Neural cell (in vitro differentiated cells): ENCODE measurements around the gene GNL1. TPM values are rescaled to one million over a fixed set of nuclear protein-coding genes. Genes with fewer than 3 reads are reported as not detected.

Experiments
- H2AFZ ChIP-seq: fragments of 200-600, 300-800 bp; sonication (generic), shearing (Covaris generic); 2 replicates; pipeline ENCODE4 v1.6.0; 2014; ENCODE audit warnings: low read depth, mild to moderate bottlenecking, antibody characterized with exemption, low read length, moderate library complexity
- H3F3A ChIP-seq: fragments of 200-600 bp; shearing (Covaris generic); 2 replicates; pipeline ENCODE4 v1.6.1; 2016; ENCODE audit warnings: mild to moderate bottlenecking, moderate library complexity, mixed read lengths, antibody characterized with exemption, low read length; ENCODE audit not compliant: insufficient read depth, poor library complexity, severe bottlenecking
- H3K27ac ChIP-seq: fragments of 200-600, 300-800 bp; sonication (generic), shearing (Covaris generic); 2 replicates; pipeline ENCODE4 v1.5.1; 2014; ENCODE audit warnings: mild to moderate bottlenecking, low read length, moderate library complexity
- H3K27me3 ChIP-seq: fragments of 300-800, 200-600 bp; sonication (generic), shearing (Covaris generic); 2 replicates; pipeline ENCODE4 v1.6.0; 2014; ENCODE audit warnings: mild to moderate bottlenecking, low read depth, low read length, moderate library complexity; ENCODE audit not compliant: insufficient read depth
- H3K36me3 ChIP-seq: fragments of 300-800, 200-600 bp; sonication (generic), shearing (Covaris generic); 2 replicates; pipeline ENCODE4 v1.5.1; 2014; ENCODE audit warnings: mild to moderate bottlenecking, antibody characterized with exemption, low read length, moderate library complexity; ENCODE audit not compliant: insufficient read depth
- H3K4me2 ChIP-seq: fragments of 300-800, 200-600 bp; sonication (generic), shearing (Covaris generic); 2 replicates; pipeline ENCODE4 v1.6.0; 2014; ENCODE audit warnings: mild to moderate bottlenecking, low read length
- H3K4me3 ChIP-seq: fragments of 300-800, 200-600 bp; sonication (generic), shearing (Covaris generic); 2 replicates; pipeline ENCODE4 v1.5.1; 2014; ENCODE audit warnings: mild to moderate bottlenecking, low read length, moderate library complexity
- H3K79me2 ChIP-seq: fragments of 200-600 bp; shearing (Covaris generic); replicated peaks from 2 replicates; pipeline ENCODE4 v1.6.0; 2014; ENCODE audit warnings: mild to moderate bottlenecking, low read length, moderate library complexity; ENCODE audit not compliant: insufficient read depth
- H3K9ac ChIP-seq: fragments of 300-800, 200-600 bp; sonication (generic), shearing (Covaris generic); 2 replicates; pipeline ENCODE4 v1.6.1; 2016; ENCODE audit warnings: mild to moderate bottlenecking, low read length, mixed read lengths
- H3K9me2 ChIP-seq: fragments of 200-600 bp; shearing (Covaris generic); 2 replicates; pipeline ENCODE4 v1.6.1; 2016; ENCODE audit warnings: mild to moderate bottlenecking, low read length, mixed read lengths; ENCODE audit not compliant: insufficient read depth
- H3K9me3 ChIP-seq: fragments of 200-600, 300-800 bp; sonication (generic), shearing (Covaris generic); 2 replicates; pipeline ENCODE4 v1.6.1; 2016; ENCODE audit warnings: mild to moderate bottlenecking, mixed run types, low read length, moderate library complexity, mixed read lengths
- H4K20me1 ChIP-seq: fragments of 200-600 bp; shearing (Covaris generic); 2 replicates; pipeline ENCODE4 v1.6.1; 2016; ENCODE audit warnings: mild to moderate bottlenecking, mixed run types; ENCODE audit not compliant: insufficient read depth
- EP300 ChIP-seq: fragments of 450-650 bp; conservative IDR thresholded peaks from 2 replicates; pipeline ENCODE4 v1.6.1; 2014; ENCODE audit warnings: antibody characterized with exemption, mild to moderate bottlenecking, moderate library complexity; ENCODE audit not compliant: poor library complexity, severe bottlenecking
- EZH2 ChIP-seq: fragments of 200-600, 300-800 bp; shearing (Covaris generic), sonication (generic); IDR thresholded peaks from 2 replicates; pipeline ENCODE4 v1.6.1; 2014; ENCODE audit warnings: antibody characterized with exemption, low read length, borderline replicate concordance, mild to moderate bottlenecking; ENCODE audit not compliant: insufficient read depth, poor library complexity, severe bottlenecking
- MXI1 ChIP-seq: fragments of 450-650 bp; conservative IDR thresholded peaks from 2 replicates; pipeline ENCODE4 v1.6.1; 2014; ENCODE audit warnings: antibody characterized with exemption, mild to moderate bottlenecking; ENCODE audit not compliant: poor library complexity, severe bottlenecking
- POLR2AphosphoS5 ChIP-seq: IDR thresholded peaks from 2 replicates; pipeline ENCODE4 v1.6.1; 2012
- RAD21 ChIP-seq: fragments of 450-650 bp; conservative IDR thresholded peaks from 2 replicates; pipeline ENCODE4 v1.6.1; 2014; ENCODE audit warnings: antibody characterized with exemption, mild to moderate bottlenecking, moderate library complexity
- SMC3 ChIP-seq: fragments of 450-650 bp; conservative IDR thresholded peaks from 2 replicates; pipeline ENCODE4 v1.6.1; 2014; ENCODE audit warnings: antibody characterized with exemption, mild to moderate bottlenecking, moderate library complexity; ENCODE audit not compliant: poor library complexity
- TAF1 ChIP-seq: IDR thresholded peaks from 2 replicates; pipeline ENCODE4 v1.6.1; 2012; ENCODE audit warnings: low read depth
- polyA plus RNA-seq: library from polyadenylated mRNA; depleted of rRNA; stranded (reverse); fragments of >200 nt; gene quantifications from 2 replicates; pipeline ENCODE4 v1.2.3, GENCODE V29; 2014
- TF ChIP-seq, protein P1 (sequence below): IDR thresholded peaks from 2 replicates; pipeline ENCODE4 v1.6.1; 2012; ENCODE audit warnings: borderline replicate concordance
- TF ChIP-seq, protein P2 (sequence below): fragments of 450-650 bp; IDR thresholded peaks from 2 replicates; pipeline ENCODE4 v1.5.1; 2014; ENCODE audit warnings: antibody characterized with exemption, mild to moderate bottlenecking, moderate library complexity; ENCODE audit not compliant: poor library complexity, severe bottlenecking

The GNL1 gene
- polyA plus RNA-seq, 1 donor from 2014 or later = 38.9 TPM

DNA sequence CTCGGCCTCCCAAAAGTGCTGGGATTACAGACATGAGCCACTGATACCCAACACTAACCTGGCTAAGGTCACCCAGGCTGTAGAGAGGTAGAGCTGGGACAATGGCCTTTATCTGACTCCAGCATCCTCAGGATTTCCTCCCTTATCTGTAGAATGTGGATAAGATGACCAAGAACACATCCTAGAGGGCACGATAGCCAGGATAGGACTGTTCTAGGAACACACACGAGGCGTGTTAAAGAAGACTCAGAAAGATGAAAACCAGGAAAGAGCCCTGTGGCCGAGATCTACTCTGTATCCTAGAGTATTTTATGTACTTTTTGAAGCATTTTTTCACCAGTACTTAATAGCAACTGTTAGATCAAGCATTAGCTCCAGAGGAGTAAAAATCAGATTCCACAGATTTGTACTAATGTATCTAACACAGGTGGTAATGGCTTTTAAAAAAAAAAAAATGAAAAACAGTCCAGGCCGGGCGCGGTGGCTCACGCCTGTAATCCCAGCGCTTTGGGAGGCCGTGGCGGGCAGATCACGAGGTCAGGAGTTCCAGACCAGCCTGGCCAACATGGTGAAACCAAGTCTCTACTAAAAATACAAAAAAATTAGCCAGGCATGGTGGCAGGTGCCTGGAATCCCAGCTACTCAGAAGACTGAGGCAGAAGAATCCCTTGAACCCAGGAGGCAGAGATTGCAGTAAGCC is 43.5 kb upstream of the GNL1 start:
- Histone ChIP-seq H3K79me2 (no peaks in the 10 kb centered on the region), H3K9me3 (no peaks in the 10 kb centered on the region), H3K4me3 (no peak overlapping the region), H3K36me3 (peaks cover 9% of the 10 kb centered on the region), H3K27me3 (no peaks in the 10 kb centered on the region), H3K4me2 (no peak overlapping the region), H3F3A (no peaks in the 10 kb centered on the region), H3K9ac (no peak overlapping the region), H4K20me1 (peaks cover 4% of the 10 kb centered on the region), H2AFZ (no peak overlapping the region), H3K9me2 (no peaks in the 10 kb centered on the region), H3K27ac (no peak overlapping the region)
- no peak for TF ChIP-seq RAD21
- TF ChIP-seq EP300 = no peak
- TF ChIP-seq EZH2 = no peak
- TF ChIP-seq SMC3 = no peak
- TF ChIP-seq TAF1 = no peak
- TF ChIP-seq, protein P1, sequence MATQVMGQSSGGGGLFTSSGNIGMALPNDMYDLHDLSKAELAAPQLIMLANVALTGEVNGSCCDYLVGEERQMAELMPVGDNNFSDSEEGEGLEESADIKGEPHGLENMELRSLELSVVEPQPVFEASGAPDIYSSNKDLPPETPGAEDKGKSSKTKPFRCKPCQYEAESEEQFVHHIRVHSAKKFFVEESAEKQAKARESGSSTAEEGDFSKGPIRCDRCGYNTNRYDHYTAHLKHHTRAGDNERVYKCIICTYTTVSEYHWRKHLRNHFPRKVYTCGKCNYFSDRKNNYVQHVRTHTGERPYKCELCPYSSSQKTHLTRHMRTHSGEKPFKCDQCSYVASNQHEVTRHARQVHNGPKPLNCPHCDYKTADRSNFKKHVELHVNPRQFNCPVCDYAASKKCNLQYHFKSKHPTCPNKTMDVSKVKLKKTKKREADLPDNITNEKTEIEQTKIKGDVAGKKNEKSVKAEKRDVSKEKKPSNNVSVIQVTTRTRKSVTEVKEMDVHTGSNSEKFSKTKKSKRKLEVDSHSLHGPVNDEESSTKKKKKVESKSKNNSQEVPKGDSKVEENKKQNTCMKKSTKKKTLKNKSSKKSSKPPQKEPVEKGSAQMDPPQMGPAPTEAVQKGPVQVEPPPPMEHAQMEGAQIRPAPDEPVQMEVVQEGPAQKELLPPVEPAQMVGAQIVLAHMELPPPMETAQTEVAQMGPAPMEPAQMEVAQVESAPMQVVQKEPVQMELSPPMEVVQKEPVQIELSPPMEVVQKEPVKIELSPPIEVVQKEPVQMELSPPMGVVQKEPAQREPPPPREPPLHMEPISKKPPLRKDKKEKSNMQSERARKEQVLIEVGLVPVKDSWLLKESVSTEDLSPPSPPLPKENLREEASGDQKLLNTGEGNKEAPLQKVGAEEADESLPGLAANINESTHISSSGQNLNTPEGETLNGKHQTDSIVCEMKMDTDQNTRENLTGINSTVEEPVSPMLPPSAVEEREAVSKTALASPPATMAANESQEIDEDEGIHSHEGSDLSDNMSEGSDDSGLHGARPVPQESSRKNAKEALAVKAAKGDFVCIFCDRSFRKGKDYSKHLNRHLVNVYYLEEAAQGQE = no peak
- no peak for TF ChIP-seq POLR2AphosphoS5
- TF ChIP-seq, protein P2, sequence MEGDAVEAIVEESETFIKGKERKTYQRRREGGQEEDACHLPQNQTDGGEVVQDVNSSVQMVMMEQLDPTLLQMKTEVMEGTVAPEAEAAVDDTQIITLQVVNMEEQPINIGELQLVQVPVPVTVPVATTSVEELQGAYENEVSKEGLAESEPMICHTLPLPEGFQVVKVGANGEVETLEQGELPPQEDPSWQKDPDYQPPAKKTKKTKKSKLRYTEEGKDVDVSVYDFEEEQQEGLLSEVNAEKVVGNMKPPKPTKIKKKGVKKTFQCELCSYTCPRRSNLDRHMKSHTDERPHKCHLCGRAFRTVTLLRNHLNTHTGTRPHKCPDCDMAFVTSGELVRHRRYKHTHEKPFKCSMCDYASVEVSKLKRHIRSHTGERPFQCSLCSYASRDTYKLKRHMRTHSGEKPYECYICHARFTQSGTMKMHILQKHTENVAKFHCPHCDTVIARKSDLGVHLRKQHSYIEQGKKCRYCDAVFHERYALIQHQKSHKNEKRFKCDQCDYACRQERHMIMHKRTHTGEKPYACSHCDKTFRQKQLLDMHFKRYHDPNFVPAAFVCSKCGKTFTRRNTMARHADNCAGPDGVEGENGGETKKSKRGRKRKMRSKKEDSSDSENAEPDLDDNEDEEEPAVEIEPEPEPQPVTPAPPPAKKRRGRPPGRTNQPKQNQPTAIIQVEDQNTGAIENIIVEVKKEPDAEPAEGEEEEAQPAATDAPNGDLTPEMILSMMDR = no peak
- no peak for TF ChIP-seq MXI1

DNA sequence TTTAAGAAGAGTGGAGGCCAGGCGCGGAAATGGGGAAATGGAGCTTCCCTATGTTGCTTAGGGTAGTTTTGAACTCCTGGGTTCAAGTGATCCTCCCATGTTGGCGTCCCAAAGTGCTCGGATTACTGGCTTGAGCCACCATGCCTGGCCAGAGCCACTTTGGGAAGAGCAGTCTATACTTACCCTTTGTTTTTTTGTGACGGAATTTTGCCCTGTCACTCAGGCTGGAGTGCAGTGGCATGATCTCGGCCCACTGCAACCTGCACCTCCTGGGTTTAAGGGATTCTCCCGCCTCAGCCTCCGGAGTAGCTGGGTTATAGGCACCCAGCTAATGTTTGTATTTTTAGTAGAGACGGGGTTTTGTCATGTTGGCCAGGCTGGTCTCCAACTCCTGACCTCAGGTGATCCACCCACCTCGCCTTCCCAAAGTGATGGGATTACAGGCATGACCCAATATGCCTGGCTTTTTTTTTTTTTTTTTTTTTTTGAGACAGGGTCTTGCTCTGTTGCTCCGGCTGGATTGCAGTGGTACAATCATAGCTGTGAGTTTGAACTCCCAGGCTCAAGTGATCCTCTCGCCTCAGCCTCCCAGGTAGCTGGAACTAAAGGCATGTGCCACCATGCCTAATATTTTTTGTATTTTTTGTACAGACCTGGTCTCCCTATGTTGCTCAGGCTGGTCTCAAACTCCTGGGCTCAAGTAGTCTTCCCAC is 42.8 kb upstream of the GNL1 start:
- no peaks in the 10 kb centered on the region for H3K27me3 ChIP-seq
- no peak overlapping the region for H3K27ac ChIP-seq
- no peak overlapping the region for H3K4me3 ChIP-seq
- H3K4me2 ChIP-seq = no peak overlapping the region
- H3K9me2 ChIP-seq = no peaks in the 10 kb centered on the region
- H2AFZ ChIP-seq = no peak overlapping the region
- peaks cover 4% of the 10 kb centered on the region for H4K20me1 ChIP-seq
- H3K9ac ChIP-seq = no peak overlapping the region
- no peaks in the 10 kb centered on the region for H3F3A ChIP-seq
- peaks cover 3% of the 10 kb centered on the region for H3K36me3 ChIP-seq
- no peaks in the 10 kb centered on the region for H3K9me3 ChIP-seq
- TF ChIP-seq RAD21 = no peak
- TF ChIP-seq POLR2AphosphoS5 = no peak
- TF ChIP-seq EZH2 = no peak
- TF ChIP-seq, protein P2 = no peak
- TF ChIP-seq, protein P1 = no peak
- TF ChIP-seq TAF1 = no peak
- TF ChIP-seq MXI1 = no peak
- H3K79me2 ChIP-seq = no peaks in the 10 kb centered on the region
